ENCODE results near the gene CEMIP.
A peak's percentile ranks its signal among the peaks of the same experiment; 100 is the strongest.
"Not testable (repeated sequence)": the region's sequence is repeated elsewhere in the genome, so short reads cannot be mapped to it uniquely, and the experiment has no call there.

Gene CEMIP

DNA sequence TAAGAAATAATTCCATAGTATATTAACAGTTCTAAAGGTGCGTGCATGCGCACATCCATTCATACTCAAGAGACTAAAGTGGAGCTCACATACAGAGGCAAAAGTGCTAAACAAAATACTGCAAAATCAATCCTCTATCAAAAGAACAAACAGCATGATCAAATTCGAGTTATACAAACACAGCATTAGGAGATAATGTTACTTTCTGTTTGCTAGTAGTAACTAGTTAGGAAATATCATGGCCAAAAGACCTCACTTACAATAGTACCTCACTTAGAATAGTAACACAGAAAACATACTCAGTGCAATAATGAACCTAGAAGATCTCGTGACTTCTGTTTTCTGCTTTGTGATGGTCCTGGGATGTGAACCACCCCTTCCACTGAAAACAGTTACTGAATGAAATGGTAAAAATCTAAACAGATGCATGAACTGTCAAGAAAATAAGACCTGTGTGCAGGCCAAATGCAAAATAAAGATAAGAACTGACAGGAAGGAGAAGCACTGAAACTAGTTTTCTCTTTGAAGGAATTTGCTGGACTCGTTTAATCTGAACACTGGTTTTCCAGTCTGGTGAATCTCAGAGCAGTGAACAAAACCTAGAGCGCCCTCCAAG is 20.9 kb upstream of the CEMIP start:
- no peak for DNase-seq

DNA sequence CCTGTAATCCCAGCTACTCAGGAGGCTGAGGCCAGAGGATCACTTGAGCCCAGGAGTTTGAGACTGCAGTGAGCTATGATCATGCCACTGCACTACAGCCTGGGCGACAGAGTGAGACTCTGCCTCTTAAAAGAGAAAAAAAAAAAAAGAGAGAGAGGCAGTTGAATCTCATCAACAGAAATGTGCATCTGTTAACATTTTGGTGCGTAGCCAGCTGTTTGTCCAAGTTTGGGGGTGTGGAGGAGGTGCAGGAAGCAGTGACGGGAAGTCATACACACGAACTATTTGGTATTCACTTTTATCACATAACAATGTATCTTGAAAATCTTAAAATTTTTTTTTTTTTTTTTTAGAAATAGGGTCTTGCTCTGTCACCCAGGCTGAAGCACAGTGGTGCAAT is 18.2 kb upstream of the CEMIP start:
- no peak for DNase-seq

DNA sequence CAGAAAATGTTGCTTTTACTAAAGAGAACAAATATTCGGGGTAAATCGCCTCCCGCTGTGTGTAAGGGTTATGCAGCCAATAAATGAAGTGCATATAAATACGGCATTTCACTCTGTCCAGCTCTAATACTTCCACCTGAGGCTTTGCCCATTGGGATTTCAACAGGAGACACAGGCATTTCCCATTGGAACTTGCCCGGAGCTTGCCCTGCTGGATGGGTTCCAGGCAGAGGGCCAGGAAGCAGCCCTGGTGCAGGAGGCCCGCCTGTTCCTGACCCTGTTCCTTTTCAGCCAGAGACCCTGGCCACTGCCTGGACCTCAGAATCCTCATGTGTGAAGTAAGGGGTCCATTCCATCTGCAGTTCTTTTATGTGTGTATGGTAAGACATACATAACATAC is 17.4 kb upstream of the CEMIP start:
- no peak for DNase-seq

DNA sequence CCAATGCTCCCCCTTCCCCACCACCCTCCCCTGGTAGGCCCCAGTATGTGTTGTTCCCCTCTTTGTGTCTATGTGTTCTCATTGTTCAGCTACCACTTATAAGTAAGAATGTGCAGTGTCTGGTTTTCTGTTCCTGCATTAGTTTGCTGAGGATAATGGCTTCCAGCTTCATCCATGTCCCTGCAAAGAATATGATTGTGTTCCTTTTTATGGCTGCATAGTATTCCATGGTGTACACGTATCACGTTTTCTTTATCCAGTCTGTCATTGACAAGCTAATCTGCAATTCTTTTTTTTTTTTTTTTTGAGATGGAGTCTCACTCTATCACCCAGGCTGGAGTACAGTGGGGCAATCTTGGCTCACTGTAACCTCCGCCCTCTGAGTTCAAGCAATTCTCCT is 15.9 kb upstream of the CEMIP start:
- DNase-seq: not testable (repeated sequence)

DNA sequence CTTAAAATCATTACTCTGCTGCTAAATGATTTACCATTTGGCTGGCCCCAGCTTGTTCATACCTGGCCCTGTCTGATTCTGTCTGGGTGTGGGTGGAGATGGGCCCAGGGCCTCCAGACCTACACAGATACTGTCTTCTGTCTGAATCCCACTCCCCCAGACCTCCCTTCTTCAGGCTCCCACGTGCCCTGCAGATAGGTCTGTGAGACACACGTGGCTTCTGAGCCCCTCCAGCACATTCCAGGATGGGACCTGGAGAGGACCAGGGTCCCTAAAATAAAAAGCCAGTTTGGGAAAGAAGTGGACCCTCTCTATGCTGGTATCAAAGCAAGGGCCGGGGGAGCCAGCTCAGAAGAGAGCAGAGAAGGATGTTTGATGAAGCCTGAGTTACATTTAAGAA is 14.6 kb upstream of the CEMIP start:
- DNase-seq: no peak

DNA sequence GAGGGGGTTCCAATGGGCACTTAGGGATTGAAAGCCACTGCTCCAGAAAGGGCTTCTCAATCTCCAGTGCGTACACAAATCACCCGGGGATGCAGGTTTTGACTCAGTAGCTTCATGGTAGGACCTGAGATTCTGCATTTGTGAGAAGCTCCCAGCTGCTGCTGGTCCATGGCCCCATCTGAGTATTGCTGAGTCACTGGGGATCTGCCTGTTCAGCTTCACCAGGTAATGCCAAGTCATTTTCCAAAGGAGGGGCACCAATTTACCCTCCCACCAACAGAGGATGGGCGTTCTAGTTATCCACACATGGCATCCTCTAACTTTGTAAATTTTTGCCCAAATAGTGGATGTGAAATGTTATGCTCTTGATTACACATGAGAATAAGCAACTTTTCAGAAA is 12.9 kb upstream of the CEMIP start:
- DNase-seq: no peak

DNA sequence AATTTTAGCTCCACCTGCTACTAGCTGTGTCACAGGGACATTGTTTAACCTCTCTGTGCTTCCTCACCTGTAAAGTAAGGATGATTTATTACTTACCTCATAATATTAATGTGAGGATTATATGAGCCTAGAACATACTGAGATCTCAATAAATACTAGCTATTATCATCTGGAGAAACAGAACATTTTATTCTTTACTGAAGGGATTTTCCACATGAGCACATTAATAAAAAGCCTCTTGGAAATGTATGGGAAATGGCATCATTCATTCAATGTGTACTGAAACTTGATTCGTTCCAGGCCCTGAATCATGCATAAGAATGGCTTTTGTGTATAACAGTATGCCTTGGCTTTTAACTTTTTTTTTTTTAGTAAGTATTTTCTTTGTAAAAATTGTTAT is 11.0 kb upstream of the CEMIP start:
- peak in 1 of 3 experiments; percentile 18 for DNase-seq

DNA sequence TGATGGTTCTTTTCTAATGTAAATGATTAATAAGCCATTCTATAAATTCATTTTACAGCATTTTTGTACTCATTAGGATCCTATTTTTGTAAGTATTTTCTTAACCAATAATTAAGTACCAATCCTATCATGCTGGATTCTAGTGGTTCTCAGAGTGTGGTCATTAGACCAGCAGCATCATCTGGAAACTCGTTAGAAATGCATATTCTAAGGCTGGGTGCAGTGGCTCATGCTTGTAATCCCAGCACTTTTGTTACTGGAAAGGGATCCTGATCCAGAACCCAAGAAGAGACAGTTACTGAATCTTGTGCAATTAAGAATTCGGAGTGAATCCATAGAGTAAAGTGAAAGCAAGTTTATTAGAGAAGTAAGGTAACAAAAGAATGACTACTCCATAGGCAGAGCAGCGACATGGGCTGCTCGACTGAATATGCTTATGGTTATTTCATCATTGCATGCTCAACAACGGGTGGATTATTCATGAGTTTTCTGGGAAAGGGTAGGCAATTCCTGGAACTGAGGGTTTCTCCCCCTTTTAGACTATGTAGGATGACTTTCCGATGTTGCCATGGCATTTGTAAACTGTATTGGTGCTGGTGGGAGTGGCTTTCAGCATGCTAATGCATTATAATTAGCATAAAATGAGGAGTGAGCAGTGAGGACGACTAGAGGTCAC is 9.9 kb upstream of the CEMIP start:
- DNase-seq: no peak

DNA sequence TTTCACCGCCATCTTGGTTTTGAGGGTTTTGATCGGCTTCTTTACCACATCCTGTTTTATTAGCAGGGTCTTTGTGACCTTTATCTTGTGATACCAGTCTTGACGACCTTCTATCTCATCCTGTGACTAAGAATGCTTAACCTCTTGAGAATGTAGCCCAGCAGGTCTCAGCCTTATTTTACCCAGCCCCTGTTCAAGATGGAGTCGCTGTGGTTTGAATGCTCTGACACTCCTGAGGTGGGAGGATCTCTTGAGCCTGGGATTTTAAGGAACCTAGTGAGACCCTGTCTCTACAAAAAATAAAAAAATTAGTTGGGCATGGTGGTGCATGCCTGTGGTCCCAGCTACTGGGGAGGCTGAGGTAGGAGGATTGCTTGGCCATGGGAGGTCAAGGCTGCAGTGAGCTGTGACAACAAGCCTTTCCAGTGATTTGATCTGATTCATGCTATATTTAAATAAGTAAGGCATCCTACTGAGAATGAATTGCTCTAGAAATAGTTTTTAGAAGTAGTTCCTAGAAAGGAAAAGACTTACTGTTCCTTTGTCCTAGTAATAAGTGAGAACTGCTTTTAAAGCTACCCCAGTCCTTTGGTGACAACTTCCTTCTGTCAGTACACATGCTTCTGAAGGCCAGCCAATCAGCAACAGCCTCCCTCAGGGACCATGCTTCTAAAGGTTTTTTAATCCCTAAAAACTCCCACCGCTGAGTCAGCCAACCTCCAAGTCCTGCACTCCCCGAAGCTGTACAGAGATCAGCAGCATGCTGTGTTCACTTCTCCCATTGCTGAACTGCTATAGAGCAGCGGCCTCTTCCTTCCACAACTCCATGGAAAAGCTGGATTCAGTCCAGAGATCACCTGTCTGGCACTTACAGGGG is 9.1 kb upstream of the CEMIP start:
- peak in 1 of 3 experiments; percentile 15 for DNase-seq

DNA sequence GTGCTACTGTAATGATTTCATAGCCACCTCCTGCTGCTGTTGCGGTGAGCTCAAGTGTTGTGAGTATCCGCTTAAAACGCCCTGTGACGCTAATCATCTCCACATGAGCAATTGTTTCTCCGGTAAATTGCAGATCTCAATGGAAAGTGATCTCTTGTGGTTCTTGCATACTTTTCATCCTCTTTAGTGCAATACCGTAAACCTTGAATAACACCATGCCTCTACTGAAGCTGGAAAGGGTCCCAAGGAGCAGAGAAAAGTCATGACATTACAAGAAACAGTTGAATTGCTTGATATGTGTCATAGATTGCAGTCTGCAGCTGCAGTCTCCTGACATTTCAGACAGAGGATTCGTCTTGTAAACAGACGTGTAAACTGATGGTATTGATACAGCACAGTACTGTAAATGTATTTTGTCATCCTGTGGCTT is 6.0 kb upstream of the CEMIP start:
- DNase-seq: peak; percentile 19 to 89 (median 73)

DNA sequence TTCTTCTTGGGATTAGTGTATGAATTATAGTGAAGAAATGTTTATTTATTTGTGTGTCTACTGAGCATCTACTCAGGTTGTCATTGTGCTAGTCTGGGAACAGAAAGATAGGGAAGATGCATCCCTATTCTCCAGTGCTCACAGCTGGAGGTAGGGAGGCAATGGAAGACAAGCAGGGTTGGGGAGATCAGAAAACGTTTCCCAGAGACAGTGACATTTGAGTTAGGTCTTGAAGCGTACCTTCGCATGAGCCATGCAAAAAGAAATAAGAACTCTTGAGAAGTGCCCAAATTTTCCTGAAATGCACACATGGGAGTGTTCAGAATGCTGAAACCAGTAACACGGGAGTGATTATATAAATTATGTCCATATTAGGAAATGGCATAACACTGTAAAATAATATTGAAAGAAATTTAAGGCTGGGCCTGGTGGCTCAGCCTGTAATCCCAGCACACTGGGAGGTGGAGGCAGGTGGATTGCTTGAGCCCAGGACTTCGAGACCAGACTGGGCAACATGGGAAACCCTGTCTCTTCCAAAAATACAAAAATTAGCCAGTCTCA is 5.3 kb upstream of the CEMIP start:
- no peak for DNase-seq

DNA sequence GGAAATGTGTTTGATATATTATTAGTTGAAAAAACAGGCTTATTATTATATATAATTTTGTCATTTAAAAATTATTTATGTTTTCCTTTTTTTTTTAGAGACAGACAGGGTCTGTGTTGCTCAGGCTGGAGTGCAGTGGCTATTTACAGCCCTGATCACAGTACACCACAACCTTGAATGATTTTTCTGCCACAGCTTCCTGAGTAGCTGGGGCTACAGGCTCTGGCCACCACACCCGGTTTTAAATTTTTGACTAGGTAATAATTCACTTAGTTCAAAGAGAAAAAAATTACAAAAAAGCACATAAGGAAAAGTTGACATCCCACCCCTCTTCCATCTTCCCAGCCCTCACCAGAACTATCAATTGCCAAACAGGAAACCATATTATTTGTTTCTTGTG is 4.7 kb upstream of the CEMIP start:
- DNase-seq: no peak

DNA sequence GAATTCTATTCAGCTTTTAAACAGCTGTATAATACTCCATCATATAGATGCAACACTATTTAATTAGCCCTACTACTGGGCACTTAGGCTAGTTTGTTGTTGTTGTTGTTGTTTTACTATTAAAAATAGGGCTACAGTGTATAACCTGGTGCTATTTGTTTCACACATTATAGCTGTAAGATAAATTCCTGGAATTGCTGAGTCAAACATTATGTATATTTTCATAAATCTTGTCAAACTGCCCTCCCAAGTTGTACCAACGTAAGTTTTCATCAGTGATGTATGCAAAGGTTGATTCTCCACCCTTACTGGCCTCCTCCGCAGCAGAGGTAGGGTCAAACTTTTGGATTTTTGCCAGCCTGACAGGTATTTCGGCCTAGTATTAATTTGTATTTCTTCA is 3.8 kb upstream of the CEMIP start:
- DNase-seq: no peak

DNA sequence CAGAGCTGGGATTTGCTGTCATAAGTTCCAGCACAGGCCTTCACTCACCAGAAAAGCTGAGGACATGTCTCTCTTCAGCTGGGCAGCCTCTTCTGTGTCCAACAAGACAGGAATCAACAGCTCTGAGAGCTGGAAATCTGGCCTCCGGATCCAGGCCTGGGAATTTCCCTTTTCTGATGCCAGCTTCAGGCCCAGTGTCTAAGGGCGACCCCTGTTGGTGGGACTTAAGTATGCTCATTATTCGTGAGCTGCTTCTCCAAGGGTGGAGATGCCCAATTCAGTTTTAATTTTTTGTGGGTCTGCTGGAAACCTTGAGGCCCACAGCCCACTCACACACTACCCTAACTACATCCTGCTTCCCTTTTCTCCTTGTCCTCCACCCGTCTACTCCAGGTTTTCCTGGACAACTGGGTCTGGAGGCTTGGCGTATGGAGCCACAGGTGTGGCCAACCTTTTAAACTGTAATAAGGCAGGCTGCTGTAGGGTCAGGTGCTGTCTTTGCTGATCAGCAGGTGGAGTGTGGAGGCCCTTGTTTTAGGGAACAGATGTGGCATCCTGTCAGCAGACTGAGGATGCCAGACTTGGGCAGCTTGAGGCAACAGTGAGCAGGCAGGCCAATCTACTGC is 2.6 kb upstream of the CEMIP start:
- DNase-seq: peak; percentile 68 to 89 (median 75)

DNA sequence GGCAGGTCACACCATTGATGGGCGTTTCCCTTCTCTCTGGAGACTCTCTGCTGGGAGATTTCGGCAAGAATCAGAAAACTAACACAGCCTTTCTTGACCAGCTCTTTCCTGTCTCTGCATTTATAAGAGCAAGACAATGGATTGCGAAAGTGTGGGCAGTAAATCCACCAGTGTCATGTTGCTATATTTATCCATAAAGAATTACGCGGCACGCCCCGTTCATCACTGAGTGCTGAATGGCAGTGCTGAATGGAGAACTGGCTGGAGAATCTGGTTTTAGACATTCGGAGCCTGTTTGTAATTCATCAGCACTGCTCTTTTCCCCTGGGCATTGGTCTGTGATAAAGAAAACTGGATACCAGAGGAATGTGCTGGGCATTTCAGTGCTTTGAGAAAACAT is 2.0 kb upstream of the CEMIP start:
- DNase-seq: peak in 2 of 3 experiments; percentile 28 to 34

DNA sequence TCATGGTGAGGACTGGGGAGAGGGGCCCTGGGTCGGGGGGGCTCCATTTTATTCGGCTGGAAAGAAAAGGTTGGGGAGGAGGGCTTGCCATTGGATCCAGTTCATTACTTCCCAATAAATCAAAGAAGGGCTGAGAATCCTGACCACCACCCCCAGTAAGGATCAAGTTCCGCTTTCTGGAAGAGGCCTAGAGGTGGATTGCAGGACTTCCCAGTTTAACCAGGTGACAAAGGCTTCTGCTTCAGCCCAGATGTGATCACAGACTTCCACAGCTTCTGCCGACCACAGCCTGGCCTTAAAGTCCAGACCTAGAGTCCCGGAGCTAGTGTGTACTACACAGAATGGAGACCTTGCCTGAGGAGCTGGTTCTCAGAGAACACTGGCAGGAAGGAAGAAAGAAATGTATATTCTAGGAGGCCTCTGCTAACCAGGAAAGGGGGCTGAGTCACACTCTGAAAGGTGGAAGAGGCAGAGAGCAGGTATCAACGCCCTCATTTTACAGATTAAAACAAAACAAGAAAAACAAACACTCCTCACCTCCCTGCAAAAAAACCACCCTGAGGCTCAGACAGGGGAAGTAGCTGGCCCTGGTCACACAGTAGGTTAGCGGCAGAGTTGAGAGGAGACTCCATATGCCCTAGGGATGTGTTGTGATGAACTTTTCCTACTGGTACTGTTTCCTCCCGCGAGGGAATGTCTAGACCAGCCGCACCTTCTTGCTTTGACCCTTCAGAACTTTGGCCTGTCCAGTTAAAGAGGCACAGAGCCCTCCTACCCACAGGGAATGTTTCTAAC is 1.1 kb upstream of the CEMIP start:
- DNase-seq: no peak

DNA sequence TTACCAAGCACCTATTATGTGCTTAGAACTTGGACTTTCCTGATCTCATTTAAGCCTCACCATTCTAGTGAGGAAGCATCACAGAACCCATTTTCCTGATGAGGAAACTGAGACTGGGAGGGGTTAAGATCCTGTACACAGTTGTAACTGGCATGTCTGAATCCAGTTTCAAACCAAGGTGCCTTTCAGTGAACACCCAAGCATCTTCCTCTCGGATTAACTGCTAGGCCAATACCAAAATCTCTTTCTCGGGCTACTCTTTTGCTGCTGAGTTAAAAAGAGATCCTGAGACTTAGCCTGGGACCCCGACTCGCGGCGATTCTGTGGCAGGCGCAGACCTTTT is 578 bp upstream of the CEMIP start:
- DNase-seq: no peak

DNA sequence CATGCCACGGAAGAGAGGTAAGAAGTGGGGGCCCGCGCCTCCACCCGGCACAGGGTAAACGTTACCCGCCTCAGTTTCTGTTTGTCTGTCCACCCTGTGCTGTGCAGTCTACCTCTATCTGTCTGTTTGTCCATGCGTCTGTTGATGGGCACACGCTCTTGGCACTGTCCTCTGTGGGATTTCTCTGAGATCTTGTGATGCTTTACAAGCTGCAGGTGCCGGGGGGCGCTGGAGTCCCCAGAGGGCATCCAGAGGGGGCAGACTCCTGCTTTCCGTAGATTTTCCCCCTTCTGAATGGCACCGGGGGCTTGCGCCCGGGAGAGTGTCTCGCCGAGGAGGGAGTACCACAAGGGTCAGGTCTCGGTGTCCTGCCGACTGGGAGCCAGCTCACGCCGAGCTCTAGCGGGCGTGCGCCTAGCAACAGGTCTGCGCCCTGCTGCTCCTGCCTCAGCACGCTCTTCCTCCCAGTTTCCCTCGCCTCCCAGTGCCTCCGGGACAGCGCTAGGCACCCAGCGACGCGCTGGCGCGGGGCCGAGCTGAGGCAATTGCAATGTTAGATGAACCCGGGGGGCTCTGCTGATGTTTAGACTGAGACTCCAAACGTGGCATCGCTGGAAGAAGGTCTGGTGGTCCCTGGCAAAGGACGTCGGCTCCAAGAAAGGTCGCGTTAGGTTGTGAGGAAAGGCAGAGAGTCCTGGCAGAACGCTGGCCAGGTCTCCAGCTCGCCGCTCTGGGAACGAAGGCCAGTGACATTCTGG is 667 bp downstream of the CEMIP start:
- peak; percentile 2 to 84 (median 81) for DNase-seq

DNA sequence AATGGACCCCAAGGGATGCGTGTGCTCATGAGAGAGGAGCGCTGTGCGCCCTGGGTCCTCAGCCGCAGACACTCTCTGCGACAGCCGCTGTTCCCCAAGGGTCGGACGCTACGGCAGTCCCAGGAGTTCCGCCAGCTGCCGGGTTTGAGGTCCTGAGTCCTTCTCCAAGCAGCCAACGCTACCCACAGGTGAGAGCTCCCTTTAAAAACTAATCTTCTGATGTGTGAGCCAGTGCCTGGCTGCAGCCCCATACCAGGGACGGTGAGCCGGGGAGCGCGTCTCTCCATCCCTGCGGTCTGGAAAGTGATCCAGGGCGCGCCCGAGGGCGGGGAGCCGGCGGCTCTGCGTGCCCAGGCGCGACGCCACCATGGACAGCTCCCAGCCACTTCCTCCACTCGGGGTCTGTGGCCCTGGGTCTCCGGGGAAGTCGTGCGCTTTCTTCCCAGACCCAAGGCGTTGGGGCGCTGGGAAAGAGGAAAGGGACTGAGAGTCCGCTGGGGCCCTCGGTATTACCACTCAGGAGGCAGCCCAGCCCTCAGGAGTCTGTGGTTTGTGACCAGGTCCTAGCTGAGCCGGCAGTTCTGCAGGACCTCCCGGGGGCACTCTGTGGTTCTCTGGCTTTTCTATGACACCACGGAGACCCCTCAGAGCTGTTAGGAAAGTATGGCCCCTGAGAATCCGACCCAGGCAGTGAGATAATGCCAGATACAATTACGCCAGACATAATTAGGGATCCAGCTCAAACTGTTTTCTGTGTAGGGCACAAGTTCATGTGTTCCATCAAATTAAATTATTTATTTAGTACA is 1.4 kb downstream of the CEMIP start:
- peak in 2 of 3 experiments; percentile 77 to 81 for DNase-seq

DNA sequence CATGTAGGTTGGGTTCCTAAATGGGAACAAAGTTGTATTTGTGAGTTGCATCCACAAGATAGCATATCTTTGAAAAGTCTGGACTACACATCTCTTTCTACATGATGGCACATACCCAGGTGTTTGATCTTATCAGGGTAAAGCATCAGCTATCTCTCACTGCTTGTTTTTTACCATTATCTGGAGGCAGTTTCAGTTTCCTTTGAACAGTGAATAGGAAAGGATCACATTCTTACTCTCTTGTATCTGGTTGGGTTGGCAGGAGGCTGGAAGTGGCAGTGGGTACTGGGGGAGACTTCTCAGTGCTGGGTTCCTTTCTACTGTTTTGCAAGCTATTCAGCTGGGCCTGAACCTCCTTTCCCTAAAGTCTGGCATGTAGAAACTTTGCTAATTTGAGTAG is 4.1 kb downstream of the CEMIP start:
- no peak for DNase-seq

DNA sequence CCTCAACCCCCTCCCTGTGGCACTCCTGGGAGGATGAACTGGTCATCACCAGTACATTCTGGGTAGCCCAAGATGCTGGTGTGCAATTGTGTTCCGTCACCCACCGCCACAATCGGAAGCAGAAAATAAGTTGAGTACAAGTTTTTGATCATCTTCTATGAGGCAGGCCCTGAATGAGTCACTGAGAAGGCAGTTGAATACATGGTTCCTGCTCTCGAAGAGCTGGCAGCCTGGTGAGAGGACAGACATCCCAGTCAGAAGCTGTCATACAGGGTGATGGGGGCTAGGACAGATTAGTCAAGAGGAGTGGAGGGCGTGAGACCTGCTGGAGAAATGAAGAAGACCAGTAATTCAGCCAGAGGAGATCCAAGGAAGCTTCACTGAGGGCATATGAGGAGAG is 6.2 kb downstream of the CEMIP start:
- DNase-seq: no peak

Measured in NCI-H1417 (cell line).